Stimulated activated memory B cell treated with anti-CD40 and anti-IgM and Interleukin-4, amounts not matched to agents 10 μg/mL and 1 μg/mL and 100 μg/mL, for 72 hours (primary cell): Measurements from ENCODE around the gene PITPNM1.

Source experiments
- ATAC-seq: fragments of 150-1000 bp; cut with Tn5 transposase; 2 replicates; pipeline ENCODE4 v1.10.0; 2021
- H3K27ac Mint-ChIP-seq: one replicate; pipeline ENCODE4 v1.8.0; 2022; ENCODE audit warnings: mild to moderate bottlenecking, mixed read lengths
- H3K27me3 Mint-ChIP-seq: one replicate; pipeline ENCODE4 v1.8.0; 2022; ENCODE audit warnings: mixed read lengths
- H3K36me3 Mint-ChIP-seq: one replicate; pipeline ENCODE4 v1.8.0; 2022; ENCODE audit warnings: mixed read lengths
- H3K4me1 Mint-ChIP-seq: one replicate; pipeline ENCODE4 v1.8.0; 2022; ENCODE audit warnings: mixed read lengths
- H3K4me3 Mint-ChIP-seq: one replicate; pipeline ENCODE4 v1.8.0; 2022; ENCODE audit warnings: mild to moderate bottlenecking, moderate library complexity, mixed read lengths
- H3K9me3 Mint-ChIP-seq: one replicate; pipeline ENCODE4 v1.8.0; 2022; ENCODE audit warnings: mixed read lengths

The PITPNM1 gene

DNA sequence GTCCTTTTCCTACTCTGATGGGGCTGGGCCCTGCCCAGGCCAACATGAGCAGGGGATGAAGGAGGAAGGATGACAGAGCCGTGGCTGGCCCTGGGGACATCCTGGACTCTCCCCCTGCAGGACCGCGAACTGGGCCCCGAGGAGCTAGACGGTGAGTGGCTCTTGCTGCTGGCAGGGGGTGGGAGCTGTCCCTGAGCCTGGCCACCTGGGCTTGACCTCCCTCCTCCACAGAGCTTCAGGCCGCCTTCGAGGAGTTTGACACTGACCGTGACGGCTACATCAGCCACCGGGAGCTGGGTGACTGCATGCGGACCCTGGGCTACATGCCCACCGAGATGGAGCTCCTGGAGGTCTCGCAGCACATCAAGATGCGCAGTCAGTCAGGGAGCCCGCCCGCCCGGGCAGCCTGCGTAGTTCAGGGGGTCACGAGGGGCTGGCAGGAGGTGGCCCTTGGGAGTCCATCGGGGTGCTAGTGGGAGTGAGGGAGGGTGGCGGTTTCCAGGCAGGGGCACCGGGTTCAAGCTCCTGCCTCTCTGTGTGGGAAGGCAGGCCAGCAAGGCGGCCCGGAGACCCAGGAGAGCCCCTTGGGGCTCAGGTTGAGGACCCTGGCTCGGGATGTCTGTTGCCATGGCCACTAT lies 49.0 kb downstream of the PITPNM1 start:
- H3K36me3 Mint-ChIP-seq, result no peaks in the 10 kb centered on the region
- H3K4me3 Mint-ChIP-seq, result no peak overlapping the region
- peak overlapping the region; percentile 91 for H3K27ac Mint-ChIP-seq
- H3K9me3 Mint-ChIP-seq, result no peaks in the 10 kb centered on the region
- H3K4me1 Mint-ChIP-seq, result peaks cover 67% of the 10 kb centered on the region
- ATAC-seq, result no peak
- no peaks in the 10 kb centered on the region for H3K27me3 Mint-ChIP-seq

DNA sequence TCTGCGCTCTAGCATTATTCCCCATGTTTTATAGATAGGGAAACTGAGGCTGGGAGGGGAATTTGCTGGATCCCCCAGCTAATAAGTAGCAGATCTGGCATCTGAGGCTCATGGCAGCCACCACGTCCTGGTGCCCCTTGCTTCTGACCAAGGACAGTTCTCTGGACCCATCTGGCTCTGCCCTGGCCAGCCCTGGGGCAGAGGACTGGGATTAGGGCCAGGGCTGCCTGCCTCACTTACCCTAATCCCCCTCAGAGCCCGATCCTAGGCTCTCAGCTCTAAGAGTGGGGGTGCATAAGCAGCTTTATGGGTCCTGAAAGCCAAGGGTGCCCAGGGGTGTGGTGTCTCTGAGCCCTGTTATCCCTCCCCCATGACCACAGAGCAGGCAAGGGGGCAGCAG lies 50.1 kb downstream of the PITPNM1 start, which contains the start of gene CABP4:
Gene CABP4, plus strand, starts transcription at position 301 of the 400 bp plus-strand sequence. Its CDS starts 70 bp downstream, at position 371.
- H3K9me3 Mint-ChIP-seq, result no peaks in the 10 kb centered on the region
- H3K4me1 Mint-ChIP-seq, result peaks cover 66% of the 10 kb centered on the region
- H3K4me3 Mint-ChIP-seq, result no peak within 1 kb of the TSS

DNA sequence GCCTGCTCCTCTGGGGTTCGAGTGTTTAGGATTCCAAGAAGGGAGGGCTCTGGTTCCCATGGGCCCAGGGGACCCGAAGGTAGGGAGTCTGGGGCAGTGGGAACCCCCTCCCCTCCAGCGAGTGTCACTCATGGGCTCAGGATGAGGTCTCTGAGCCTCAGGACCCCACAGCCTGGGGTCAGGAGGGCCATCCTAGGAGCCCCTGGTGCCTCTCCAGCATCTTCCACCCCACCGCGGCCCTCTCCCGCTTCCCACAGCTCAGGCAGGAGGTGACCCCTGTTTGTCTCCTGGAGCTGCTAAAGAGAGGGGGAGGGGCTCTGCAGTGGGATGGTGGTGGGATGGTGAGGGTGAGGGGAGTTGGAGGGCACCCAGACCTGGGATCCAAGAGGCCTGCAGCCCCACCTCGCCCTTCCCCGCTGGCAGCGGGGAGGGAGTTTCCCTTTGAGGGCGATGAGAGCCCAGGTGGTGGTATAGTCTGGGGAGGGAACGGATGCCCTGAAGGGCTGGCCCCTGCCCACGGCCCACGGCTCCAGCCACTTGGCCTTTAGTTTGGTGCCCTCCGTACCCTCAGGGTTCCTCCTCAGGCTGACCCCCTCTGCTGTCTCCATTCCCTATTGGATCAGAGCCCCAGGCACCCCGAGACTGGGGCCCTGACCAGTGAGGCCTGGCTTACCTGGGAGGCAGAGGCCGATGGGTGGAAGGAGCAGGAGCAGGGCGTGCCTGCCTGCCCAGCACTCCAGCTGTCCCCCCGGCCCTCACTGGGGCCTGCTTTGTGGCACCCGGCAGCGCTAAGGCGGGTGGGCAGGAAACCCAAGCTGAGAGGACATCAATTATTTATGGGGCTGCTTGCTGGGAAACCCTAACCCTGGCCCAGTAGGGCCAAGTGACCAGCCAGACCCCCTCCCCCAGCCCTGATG lies 51.1 kb downstream of the PITPNM1 start:
- Mint-ChIP-seq H3K4me1 (peaks cover 66% of the 10 kb centered on the region), H3K36me3 (no peaks in the 10 kb centered on the region), H3K27ac (peak overlapping the region; percentile 62), H3K9me3 (no peaks in the 10 kb centered on the region), H3K27me3 (no peaks in the 10 kb centered on the region), H3K4me3 (no peak overlapping the region)
- ATAC-seq, result peak; percentile 22

More for the DNA sequence above, 50.1 kb downstream of the PITPNM1 start, which contains the start of gene CABP4:
- no peak for ATAC-seq
- no peaks in the 10 kb centered on the region for H3K36me3 Mint-ChIP-seq
- no peaks in the 10 kb centered on the region for H3K27me3 Mint-ChIP-seq
- peak within 1 kb of the TSS; percentile 62 for H3K27ac Mint-ChIP-seq

DNA sequence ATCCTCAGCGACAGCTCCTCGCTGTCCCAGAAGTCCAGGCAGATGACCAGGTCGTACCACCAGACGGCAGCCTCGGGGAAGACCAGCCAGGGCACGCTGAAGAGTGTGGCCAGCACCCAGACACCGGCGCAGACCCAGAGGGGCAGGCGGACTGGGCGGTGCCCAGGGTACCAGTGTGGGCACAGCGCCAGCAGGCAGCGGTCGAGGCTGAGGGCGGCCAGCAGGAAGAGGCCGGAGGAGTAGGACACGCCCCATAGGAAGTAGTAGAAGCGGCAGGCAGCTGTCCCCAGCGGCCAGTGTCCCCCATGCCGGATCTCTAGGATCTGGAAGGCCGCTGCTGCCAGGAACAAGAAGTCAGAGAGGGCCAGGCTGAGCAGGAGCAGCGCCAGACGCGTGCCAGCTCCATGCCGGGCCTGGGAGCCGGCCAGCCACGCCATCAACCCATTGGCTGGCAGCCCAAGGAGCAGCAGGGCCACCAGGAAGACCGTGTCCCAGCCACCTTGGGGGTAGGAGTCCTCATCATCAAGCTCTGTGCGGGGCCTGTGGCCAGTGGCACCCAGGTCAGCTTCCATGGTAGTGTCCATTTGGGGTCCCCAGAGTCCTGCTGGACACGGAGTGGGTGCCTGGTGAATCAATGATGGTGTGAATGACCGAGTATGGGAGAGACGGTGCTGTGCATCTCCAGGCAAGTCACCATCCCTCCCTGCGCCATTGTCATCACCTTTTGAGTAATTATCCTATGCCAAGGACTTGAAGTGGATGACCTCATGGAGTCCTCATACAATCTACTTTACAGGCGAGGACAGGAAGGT lies 52.8 kb downstream of the PITPNM1 start, which contains the start of gene GPR152:
Gene GPR152, minus strand, starts transcription at position 589 of the 812 bp plus-strand sequence. Its CDS starts 5 bp downstream, at position 584.
- no peak for ATAC-seq
- Mint-ChIP-seq H3K4me1 (peaks cover 64% of the 10 kb centered on the region), H3K27me3 (no peaks in the 10 kb centered on the region), H3K4me3 (no peak within 1 kb of the TSS), H3K27ac (peak within 1 kb of the TSS; percentile 80), H3K9me3 (no peaks in the 10 kb centered on the region), H3K36me3 (no peaks in the 10 kb centered on the region)

DNA sequence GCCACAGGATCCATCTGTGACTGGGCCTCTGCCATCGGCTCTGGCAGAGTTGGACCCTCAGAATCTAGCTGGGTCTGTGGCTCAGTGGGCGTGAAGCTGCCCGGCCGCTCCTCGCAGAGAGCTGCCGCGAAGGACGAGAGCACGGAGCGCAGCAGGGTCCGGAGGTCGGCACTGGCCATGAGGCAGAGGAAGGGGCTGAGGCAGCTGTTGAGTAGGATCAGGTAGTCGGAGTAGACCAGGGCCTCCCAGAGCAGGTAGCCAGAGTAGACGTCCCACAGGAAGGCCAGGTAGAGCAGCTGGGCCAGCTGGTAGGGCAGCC lies 53.5 kb downstream of the PITPNM1 start:
- H3K9me3 Mint-ChIP-seq, result no peaks in the 10 kb centered on the region
- no peaks in the 10 kb centered on the region for H3K36me3 Mint-ChIP-seq
- no peak for ATAC-seq
- no peaks in the 10 kb centered on the region for H3K27me3 Mint-ChIP-seq
- no peak overlapping the region for H3K4me3 Mint-ChIP-seq
- H3K27ac Mint-ChIP-seq, result peak overlapping the region; percentile 80
- H3K4me1 Mint-ChIP-seq, result peaks cover 64% of the 10 kb centered on the region

DNA sequence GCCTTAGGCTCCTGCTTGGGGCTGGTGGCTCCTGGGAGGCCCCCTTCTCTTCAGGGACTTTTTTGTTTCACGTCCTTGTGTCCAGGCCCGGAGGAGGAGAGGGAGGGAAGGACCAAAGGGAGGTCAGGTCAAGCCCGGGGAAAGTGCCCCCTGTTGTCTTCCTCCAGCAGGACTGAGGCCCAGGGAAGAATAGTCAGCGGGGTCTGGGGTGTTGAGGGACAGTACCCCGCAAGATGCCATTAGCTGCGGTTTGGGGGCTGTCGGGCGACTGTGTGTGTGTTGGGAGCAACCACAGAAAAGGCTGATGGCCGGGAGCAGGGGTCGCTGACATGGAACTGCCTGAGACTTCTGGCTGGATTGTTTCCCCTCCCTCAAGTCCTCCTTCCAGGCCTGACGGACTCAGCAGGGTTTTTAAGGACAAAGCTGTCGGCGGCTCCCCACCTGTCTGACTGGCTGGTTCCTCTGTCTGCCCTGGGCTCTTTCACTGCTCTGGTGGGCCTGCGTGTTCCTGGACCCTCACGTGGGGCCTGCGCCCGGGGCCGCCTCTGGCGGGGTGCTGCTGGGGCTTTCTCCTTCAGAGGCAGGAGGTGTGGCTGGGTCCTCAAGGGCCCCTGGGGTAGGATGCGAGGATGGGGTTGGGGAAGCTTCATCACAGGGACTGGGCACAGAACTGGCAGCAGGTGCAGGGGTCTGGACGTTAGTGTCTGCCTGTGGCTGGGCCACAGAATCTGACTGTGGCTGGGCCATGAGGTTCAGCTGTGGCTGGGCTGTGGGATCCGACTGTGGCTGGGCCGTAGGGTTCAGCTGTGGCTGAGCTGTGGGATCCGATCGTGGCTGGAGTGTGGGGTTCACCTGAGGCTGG lies 54.1 kb downstream of the PITPNM1 start:
- H3K27ac Mint-ChIP-seq, result peak overlapping the region; percentile 80
- no peaks in the 10 kb centered on the region for H3K36me3 Mint-ChIP-seq
- H3K4me3 Mint-ChIP-seq, result no peak overlapping the region
- no peak for ATAC-seq
- peaks cover 67% of the 10 kb centered on the region for H3K4me1 Mint-ChIP-seq
- H3K27me3 Mint-ChIP-seq, result no peaks in the 10 kb centered on the region
- no peaks in the 10 kb centered on the region for H3K9me3 Mint-ChIP-seq

DNA sequence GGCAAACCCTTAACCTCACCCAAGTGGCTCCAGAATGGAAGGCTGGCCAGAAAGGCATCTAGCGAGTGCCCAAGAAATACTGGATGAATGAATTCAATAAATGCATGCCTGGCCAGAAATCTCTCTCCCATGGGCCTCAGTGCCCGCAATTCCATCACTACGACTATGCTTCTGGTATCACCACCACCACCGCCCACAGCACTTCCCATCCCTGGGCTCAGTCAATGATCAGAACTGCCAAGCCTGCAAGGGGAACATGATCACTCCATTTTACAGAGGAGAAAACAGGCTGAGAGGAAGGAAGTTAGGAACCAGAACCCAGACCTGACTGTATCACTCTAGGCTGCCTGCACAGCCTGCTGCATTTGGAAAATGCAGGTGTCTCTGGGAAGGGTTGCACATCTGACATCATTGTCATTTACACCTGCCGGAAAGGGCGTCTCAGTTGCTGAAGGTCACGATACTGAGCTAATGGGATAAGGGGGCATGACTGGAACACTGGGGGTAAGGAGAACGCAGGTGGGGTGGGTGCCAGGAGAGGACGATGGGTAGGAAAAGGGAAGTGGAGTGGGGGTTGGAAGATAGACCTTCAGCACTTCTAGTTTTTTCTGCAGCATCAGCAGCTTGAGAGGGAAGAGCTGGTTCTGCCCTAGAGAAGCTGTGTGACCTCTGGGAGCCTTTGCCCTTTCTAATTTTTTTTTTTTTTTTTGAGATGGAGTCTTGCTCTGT lies 55.9 kb downstream of the PITPNM1 start:
- ATAC-seq, result no peak
- no peaks in the 10 kb centered on the region for H3K9me3 Mint-ChIP-seq
- H3K27me3 Mint-ChIP-seq, result no peaks in the 10 kb centered on the region
- H3K27ac Mint-ChIP-seq, result peak overlapping the region; percentile 26
- peak overlapping the region; percentile 3 for H3K4me3 Mint-ChIP-seq
- H3K36me3 Mint-ChIP-seq, result no peaks in the 10 kb centered on the region
- H3K4me1 Mint-ChIP-seq, result peaks cover 74% of the 10 kb centered on the region

DNA sequence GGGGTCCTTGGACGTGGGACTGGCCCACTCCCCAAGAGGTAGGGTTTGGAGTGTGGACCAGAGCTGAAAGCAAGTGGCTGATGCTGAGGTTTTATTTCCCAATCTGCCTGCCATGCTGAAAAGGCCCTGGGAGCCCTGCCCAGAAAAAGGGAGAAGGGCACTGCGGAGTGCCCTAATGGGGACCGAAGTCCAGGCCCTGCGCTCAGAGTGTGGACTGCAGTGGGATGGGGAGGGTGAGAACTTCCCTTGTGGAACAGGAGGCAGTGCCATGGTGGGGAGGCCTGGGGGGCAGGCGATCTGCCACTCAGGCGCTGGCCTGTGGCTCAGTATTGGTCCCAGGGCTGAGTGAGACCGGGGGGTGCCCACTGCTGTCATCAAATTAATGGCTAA lies 56.9 kb downstream of the PITPNM1 start:
- H3K4me1 Mint-ChIP-seq, result peaks cover 78% of the 10 kb centered on the region
- no peaks in the 10 kb centered on the region for H3K36me3 Mint-ChIP-seq
- peak overlapping the region; percentile 10 for H3K4me3 Mint-ChIP-seq
- no peak for ATAC-seq
- H3K27ac Mint-ChIP-seq, result peak overlapping the region; percentile 97
- no peaks in the 10 kb centered on the region for H3K27me3 Mint-ChIP-seq
- no peaks in the 10 kb centered on the region for H3K9me3 Mint-ChIP-seq

DNA sequence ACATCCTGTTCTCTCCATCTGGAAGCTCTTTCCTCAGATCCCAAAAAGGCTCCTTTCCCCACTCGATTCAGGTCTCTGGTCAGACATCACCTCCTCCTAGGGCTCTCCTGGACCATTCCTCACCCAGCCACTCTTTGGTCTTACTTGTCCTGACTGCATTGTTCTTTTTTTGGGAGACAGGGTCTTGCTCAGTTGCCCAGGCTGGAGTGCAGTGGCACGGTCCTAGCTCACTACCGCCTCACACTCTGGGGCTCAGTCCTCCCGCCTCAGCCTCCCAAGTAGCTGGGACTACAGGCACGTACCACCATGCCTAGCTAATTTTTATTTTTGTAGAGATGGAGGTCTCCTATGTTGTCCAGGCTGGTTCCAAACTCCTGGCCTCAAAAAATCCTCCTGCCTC lies 59.6 kb downstream of the PITPNM1 start:
- H3K4me1 Mint-ChIP-seq, result peaks cover 88% of the 10 kb centered on the region
- peak overlapping the region; percentile 80 for H3K4me3 Mint-ChIP-seq
- H3K36me3 Mint-ChIP-seq, result no peaks in the 10 kb centered on the region
- H3K27me3 Mint-ChIP-seq, result no peaks in the 10 kb centered on the region
- ATAC-seq, result no peak
- peak overlapping the region; percentile 97 for H3K27ac Mint-ChIP-seq
- no peaks in the 10 kb centered on the region for H3K9me3 Mint-ChIP-seq

DNA sequence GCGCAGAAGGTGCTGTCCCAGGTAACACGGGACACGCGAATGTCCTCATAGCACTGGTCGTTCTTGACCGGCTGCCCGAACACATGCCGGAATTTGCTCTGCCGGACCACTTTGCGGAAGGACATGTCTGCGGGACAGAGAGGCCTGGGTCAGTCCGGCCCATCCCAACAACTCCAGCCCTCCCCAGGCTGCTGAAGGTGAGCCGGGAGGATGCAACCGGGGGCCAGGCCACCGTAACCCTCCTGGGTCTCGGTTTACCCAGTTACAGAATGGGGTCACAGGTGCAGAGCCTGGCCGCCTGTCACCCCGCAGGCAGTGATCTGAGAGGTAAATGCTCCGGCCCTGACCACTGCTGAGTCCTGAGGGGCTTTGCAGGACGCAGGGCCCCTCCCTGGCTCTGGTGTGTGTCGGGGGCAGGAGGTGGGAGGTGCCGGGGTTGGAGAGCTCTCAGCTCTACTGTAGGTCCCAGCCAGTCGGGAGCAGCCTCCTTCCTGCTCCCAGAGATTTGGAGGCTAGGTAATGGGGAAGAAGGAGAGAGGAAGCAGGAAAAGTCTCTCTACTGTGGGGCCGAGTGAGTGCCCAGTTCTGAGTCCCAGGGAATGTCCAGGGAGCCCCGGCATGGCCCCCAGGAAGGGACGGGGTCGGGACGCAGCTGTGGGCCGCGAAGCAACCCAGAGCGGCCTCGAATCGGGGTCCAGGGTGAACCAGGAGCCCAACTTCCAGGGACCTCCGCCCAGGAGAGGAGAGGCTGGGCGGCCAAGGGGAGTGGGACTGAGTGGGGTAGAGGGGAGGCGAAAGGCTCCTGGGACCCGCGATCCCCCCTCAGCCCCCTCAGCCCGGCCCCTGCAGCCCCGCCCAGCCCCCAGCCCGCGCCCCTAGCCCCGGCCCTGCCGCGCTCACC lies 62.4 kb downstream of the PITPNM1 start:
- ATAC-seq, result peak; percentile 1
- H3K4me3 Mint-ChIP-seq, result peak overlapping the region; percentile 79
- H3K9me3 Mint-ChIP-seq, result no peaks in the 10 kb centered on the region
- peaks cover 12% of the 10 kb centered on the region for H3K36me3 Mint-ChIP-seq
- peaks cover 91% of the 10 kb centered on the region for H3K4me1 Mint-ChIP-seq
- H3K27ac Mint-ChIP-seq, result peak overlapping the region; percentile 97
- H3K27me3 Mint-ChIP-seq, result no peaks in the 10 kb centered on the region
